GM21529 (cell line): ENCODE results near the gene CLIC4.
"Not testable (repeated sequence)": the region's sequence is repeated elsewhere in the genome, so short reads cannot be mapped to it uniquely, and the experiment has no call there.

Experiments
- ATAC-seq: cut with Tn5 transposase; IDR thresholded peaks from one replicate; pipeline ENCODE4 v1.9.1; 2021; ENCODE audit not compliant: unreplicated experiment

Gene CLIC4

GRCh38 chr1:24717887-24718650 is 27.2 kb upstream of the CLIC4 start:
- no peak for ATAC-seq

GRCh38 chr1:24720152-24720551 is 25.1 kb upstream of the CLIC4 start:
- ATAC-seq = no peak

GRCh38 chr1:24721533-24721932 is 23.7 kb upstream of the CLIC4 start:
- ATAC-seq = no peak

- ATAC-seq = not testable (repeated sequence)
Observed at GRCh38 chr1:24722073-24723035, 22.9 kb upstream of the CLIC4 start.

DNA sequence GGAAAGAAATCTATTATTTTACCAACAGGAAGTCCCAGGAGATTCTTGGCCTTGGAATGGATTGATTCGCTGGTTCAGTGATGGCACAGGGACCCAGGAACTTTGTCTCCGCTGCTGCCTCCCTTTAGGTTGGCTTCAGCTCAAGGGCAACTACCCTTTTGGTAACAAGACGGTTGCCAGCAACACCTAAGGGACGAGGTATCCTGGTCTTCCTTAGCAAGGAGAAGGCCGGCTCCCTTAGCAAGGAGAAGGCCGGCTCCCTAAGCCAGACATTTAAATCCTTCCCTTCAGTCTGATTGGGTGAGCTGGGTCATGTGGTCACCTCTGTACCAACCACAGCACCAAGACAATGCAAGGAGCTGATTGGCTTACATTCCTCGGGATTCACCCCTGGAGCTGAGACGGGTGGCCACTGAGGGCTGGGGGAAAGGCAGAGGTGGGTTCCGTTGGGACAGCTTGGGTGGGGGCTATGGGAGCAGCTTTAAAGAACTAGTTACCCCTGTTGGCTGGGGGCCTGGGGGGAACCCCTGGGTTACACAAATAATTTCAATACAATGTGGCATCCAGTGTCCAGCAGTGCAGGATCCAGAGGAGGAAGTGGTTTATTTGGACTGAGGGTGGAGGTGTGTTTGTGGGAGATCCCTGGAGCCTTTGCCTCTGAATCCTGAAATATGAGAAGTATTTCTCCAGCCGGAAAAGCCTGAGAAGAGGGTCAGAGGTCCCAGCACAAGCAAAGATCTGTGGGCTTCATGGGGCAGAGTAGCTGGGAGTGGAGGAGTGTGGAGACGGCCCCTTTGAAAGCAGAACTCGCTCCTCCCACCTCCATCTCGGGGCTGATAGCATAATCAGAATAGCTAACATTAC is 20.7 kb upstream of the CLIC4 start:
- ATAC-seq = no peak

DNA sequence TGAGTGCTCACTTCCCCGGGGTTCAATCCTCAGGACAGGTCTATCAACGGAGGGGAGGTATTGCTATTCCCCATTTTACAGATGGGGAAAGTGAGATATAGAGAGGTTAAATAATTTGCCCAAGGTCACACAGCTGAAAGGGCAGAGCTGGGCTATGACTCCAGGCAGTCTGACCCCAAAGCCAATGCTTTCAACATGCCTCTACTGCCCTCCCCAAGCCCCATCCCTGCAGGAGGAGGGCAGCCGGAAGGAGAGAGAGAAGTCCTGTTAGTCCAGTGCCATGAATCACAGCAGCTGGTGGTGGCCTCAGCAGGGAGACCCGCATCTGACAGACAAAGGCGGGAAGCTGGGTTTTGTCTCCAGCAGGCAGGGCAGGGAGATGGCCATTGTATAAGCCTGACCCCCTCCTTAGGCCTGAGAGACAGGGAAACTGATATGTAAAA is 20.0 kb upstream of the CLIC4 start:
- ATAC-seq = no peak

DNA sequence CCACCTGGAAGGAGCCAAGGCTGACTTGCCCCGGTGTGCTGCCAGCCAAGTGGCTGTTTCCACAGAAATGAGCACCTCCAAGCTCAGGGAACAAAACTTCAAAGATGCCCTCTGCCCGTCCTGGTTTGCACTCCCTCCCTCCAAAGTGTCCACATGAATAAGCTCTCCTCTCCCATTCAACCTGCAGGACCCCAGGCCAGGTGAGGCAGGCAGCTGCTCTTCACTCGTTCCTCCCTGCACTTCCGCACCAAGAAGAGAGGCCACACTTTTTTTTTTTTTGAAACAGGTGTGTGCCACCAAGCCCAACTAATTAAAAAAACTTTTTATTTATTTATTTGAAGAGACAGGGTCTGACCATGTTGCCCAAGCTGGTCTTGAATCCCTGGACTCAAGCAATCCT is 18.5 kb upstream of the CLIC4 start:
- ATAC-seq = no peak

GRCh38 chr1:24727501-24728216 is 17.6 kb upstream of the CLIC4 start:
- ATAC-seq = peak; percentile 95

GRCh38 chr1:24728982-24729381 is 16.3 kb upstream of the CLIC4 start:
- no peak for ATAC-seq

- no peak for ATAC-seq
Observed at GRCh38 chr1:24732186-24732885, 12.9 kb upstream of the CLIC4 start.

GRCh38 chr1:24733342-24733741 is 11.9 kb upstream of the CLIC4 start:
- ATAC-seq = peak; percentile 74

GRCh38 chr1:24735156-24735508 is 10.1 kb upstream of the CLIC4 start:
- no peak for ATAC-seq

DNA sequence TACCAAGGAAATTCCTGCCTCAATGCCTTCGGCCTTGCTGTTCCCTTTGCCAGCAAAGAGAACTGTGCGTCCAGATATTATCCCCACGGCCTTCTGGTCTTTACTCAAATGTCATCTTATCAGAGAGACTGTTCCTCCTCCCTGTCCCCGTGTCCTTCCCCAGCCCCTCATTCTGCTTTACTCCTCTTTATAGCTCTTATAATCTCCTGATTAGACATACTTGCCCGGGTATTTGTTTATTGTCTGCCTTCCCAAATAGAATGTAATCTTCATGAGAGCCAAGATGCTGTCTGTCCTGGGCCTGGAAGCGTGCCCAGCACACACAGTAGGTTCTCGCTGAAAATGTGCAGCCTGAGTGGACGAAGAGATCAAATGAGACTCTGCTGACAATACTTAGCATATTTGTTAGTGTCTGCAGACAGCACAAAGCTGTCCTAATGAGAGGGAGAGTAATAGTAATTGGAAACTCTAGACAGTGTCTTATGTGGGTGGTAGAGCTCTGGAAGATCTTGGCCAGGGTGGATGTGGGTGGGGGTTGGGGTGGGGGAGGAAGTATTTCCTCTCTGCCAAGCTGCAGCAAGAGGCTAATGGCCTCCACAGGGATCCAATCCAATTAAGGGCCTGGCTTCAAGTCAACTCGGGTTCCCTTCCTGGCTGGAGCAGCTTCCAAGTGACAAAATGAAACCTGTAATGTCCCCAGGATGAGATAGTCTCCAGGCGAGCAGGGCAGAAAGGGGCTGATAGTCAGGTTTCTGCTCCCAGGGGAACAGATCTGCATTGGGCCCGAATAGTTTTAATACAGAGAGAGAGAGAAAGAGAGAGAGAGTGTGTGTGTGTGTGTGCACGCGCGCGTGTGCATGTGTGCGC is 9.5 kb upstream of the CLIC4 start:
- ATAC-seq = no peak

- no peak for ATAC-seq
Observed at GRCh38 chr1:24737368-24738117, 7.7 kb upstream of the CLIC4 start.

DNA sequence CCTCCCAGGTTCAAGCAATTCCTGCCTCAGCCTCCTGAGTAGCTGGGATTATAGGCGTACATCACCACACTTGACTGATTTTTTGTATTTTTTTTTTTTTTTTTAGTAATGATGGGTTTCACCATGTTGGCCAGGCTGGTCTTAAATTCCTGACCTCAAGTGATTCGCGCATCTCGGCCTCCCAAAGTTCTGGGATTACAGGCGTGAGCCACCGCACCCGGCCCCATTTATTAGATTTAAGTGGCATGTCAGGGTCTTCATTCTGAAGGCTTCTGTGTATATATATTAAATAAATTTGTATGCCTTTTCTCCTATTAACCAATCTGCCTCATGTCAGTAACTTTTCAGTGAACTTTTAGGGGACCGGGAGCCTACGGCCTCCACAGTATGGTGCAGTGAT is 6.0 kb upstream of the CLIC4 start:
- no peak for ATAC-seq

DNA sequence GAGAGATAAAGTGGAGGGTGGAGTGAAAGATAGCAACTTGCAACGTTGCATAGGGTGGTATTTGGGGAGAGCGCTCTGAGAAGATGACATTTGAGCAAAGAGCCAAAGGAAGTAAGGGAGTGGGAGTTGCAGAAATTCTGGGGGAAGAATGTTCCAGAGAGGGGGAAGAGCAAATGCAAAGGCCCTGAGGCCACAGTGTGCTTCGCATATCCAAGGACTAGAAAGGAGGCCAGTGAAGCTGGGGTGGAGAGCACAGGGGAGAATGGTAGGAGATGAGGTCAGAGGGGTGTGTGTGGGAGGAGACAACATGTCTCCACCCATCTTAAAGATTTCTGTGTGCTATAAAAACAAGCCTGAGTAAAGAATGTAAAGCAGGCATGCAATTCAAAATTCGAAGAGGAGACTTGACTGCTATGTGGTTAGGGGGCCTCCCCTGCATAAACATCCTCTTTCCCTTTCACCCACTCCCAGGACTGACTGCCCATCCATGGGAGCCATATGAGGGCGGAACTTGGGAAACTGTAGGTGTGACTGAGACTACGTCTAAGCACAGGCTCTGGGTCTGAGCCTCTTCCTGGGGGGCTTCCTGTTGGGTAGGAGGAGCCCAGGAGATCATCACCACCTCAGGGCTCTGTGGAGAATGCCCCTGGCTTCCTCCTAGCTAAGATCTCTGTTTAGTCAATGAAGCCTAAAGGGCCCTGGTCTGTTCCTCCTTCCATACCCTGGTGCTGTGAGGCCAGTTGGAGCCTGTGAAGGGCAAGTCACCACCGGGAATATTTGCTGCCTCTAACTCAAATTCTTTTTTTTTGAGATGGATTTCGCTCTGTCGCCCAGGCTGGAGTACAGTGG is 2.9 kb upstream of the CLIC4 start:
- ATAC-seq = no peak
